ENCODE results near the gene NOL9. TPM values are rescaled to one million over a fixed set of nuclear protein-coding genes. Genes with fewer than 3 reads are reported as not detected.
A peak's percentile ranks its signal among the peaks of the same experiment; 100 is the strongest.

Gene NOL9
- polyA plus RNA-seq, 1 of the 3 experiments (the other 2 are of a cell fraction): 7.1 TPM

- H4K20me1 ChIP-seq (ENCODE audit: insufficient read depth): no peaks in the 10 kb centered on the region
- no peak overlapping the region for H3K27ac ChIP-seq (ENCODE audit: low read depth in 2 of 2, low read length in 1 of 2)
- DNase-seq: peak; percentile 14
- no peak overlapping the region for H3K9ac ChIP-seq
- H3K4me2 ChIP-seq: no peak overlapping the region
- H3K36me3 ChIP-seq (replicated peaks in 1 of 2; ENCODE audit: control insufficient read depth in 1 of 2, insufficient read depth in 2 of 2, low read length in 1 of 2): peaks cover 0 to 31% of the 10 kb centered on the region in 2 experiments
- ChIA-PET POLR2A (no interaction called here), CTCF (interaction anchor here (1.8 kb wide), 1 partner anchor 149 kb away, joined by 4 read pairs; no protein-coding TSS in a partner anchor)
- no peaks in the 10 kb centered on the region for H3F3A ChIP-seq (replicated peaks; ENCODE audit: insufficient read depth)
- H3K4me1 ChIP-seq (ENCODE audit: control insufficient read depth in 1 of 2, insufficient read depth in 2 of 2, low read depth in 1 of 2, low read length in 1 of 2): peaks cover 0 to 6% of the 10 kb centered on the region in 2 experiments; a peak in 1 of 4 replicates
- no peak overlapping the region for H3K4me3 ChIP-seq (ENCODE audit: low read depth in 2 of 2, low read length in 1 of 2)
- no peaks in the 10 kb centered on the region for H3K27me3 ChIP-seq (ENCODE audit: insufficient read depth)
- H3K9me3 ChIP-seq: no peaks in the 10 kb centered on the region
- H3K9me2 ChIP-seq: no peaks in the 10 kb centered on the region
- TF ChIP-seq RXRA (IDR thresholded peaks at IDR 0.05; ENCODE audit: borderline replicate concordance, low read depth) (no peak), TEAD4 (IDR thresholded peaks at IDR 0.05; ENCODE audit: borderline replicate concordance, insufficient read depth) (no peak), TCF12 (IDR thresholded peaks at IDR 0.05) (no peak), SIN3A (IDR thresholded peaks at IDR 0.05; ENCODE audit: borderline replicate concordance, low read depth, low read length) (no peak), TAF1 (IDR thresholded peaks at IDR 0.05; ENCODE audit: borderline replicate concordance, low read depth, low read length) (no peak), IRF3 (IDR thresholded peaks at IDR 0.05; ENCODE audit: low read depth, low read length) (no peak), MAX (IDR thresholded peaks at IDR 0.05; ENCODE audit: low read depth) (no peak), GABPA (IDR thresholded peaks at IDR 0.05; ENCODE audit: low read depth) (no peak)
- no peak overlapping the region for H2AFZ ChIP-seq (ENCODE audit: low read depth)
- H3K79me2 ChIP-seq (ENCODE audit: insufficient read depth): peaks cover 15% of the 10 kb centered on the region; the same call in 1 of the 2 replicates
- 80% methylated on average over 2 of the region's 11 CpGs for WGBS (ENCODE audit: low lambda C conversion rate)
Measured at GRCh38 chr1:6586404-6586816, 32.1 kb upstream of the NOL9 start.

GRCh38 chr1:6585841-6586240 lies 31.5 kb upstream of the NOL9 start:
- Histone ChIP-seq H3K27ac (ENCODE audit: low read depth in 2 of 2, low read length in 1 of 2) (no peak overlapping the region), H3K79me2 (ENCODE audit: insufficient read depth) (peaks cover 20% of the 10 kb centered on the region), H3K27me3 (ENCODE audit: insufficient read depth) (no peaks in the 10 kb centered on the region), H3K36me3 (replicated peaks in 1 of 2; ENCODE audit: control insufficient read depth in 1 of 2, insufficient read depth in 2 of 2, low read length in 1 of 2) (peaks cover 0 to 25% of the 10 kb centered on the region in 2 experiments), H3K9me2 (no peaks in the 10 kb centered on the region), H3K4me1 (ENCODE audit: control insufficient read depth in 1 of 2, insufficient read depth in 2 of 2, low read depth in 1 of 2, low read length in 1 of 2) (peaks cover 3 to 12% of the 10 kb centered on the region in 2 experiments; a peak in 2 of 4 replicates), H3K4me2 (no peak overlapping the region), H4K20me1 (ENCODE audit: insufficient read depth) (no peaks in the 10 kb centered on the region), H3K4me3 (ENCODE audit: low read depth in 2 of 2, low read length in 1 of 2) (no peak overlapping the region), H2AFZ (ENCODE audit: low read depth) (no peak overlapping the region), H3K9me3 (no peaks in the 10 kb centered on the region), H3K9ac (no peak overlapping the region), H3F3A (replicated peaks; ENCODE audit: insufficient read depth) (no peaks in the 10 kb centered on the region)
- peak; percentile 16 for DNase-seq
- TF ChIP-seq MEF2A (IDR thresholded peaks at IDR 0.05; ENCODE audit: borderline replicate concordance, low read depth) (no peak), SMC3 (IDR thresholded peaks at IDR 0.05; ENCODE audit: low read depth, low read length) (no peak), EP300 (IDR thresholded peaks at IDR 0.05; ENCODE audit: borderline replicate concordance in 1 of 2, low read depth in 1 of 2, low read length in 1 of 2) (no peak)
- WGBS (ENCODE audit: low lambda C conversion rate): 92% methylated on average over 4 of the region's 7 CpGs
- ChIA-PET POLR2A (no interaction called here), CTCF (interaction anchor here (0.9 to 1.8 kb wide), 3 partner anchors 16 to 148 kb away, joined by 3 to 4 read pairs (median 4); partner anchors contain the start of genes KLHL21, NOL9 and TAS1R1)
